Jurkat, Clone E6-1 (cell line): ENCODE results near the gene ASTE1. TPM values are rescaled to one million over a fixed set of nuclear protein-coding genes. Genes with fewer than 3 reads are reported as not detected.
A peak's percentile ranks its signal among the peaks of the same experiment; 100 is the strongest.

Experiments used
- DNase-seq: peaks from one replicate; pipeline ENCODE4 v3.0.0-alpha.2; 2011; ENCODE audit warnings: low read depth, low spot score
- H3K4me3 ChIP-seq: 2 replicates; pipeline ENCODE4 v1.5.1; 2011; ENCODE audit warnings: mild to moderate bottlenecking, low read length, control low read depth, moderate library complexity
- polyA plus RNA-seq: library from polyadenylated mRNA; unstranded; fragments of >200 nt; gene quantifications from one replicate; pipeline ENCODE4 v1.2.1, GENCODE V29; 2012; ENCODE audit warnings: missing spikeins; ENCODE audit not compliant: insufficient read length, insufficient read depth

Gene ASTE1
- 11.1 TPM for polyA plus RNA-seq

DNA sequence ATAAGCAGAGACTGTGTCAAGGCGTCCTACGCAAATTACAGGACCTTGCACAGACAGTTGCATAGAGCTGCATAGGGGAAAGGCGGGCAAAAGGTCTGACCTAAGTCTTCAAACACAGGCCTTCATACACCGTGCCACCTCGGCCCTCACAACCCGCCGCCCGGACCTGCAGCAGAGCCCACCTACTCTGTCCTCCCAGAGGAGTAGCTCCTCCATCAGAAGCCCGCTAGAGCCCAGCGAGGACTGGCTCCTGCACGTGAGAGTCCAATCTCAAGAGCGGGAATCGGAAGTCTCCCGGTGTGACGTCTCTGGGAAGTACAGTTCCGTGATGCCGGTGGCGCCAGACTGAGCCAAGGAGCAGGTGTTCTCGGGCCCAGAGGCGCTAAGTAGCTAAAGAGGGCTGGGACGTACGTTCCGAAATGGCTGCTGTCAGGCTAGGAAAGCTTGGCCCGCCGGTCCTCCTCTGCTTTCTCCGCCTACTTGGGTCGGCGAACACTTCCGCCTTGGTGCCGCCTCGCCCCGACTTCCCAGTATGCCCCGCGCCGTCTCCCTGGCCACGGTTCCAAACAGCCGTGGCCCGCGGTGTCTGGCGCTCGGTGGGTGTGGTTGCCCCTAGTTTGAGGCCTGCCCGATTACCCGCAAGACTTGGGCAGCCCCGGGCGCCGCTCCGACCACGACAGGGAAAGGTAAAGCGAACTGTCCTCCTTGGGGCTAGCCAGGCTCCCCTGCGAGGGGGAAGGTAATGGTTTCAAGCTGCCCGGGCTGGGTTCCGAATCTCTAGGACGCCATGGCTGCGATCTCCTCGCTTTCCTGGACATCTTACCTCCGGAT lies at the start of gene ASTE1, which contains the start of gene NEK11:
TSS of gene ASTE1 (minus strand) at position 505 of the 831 bp plus-strand sequence. CDS start 1,519 bp downstream, outside the sequence.
TSS of gene NEK11 (plus strand) at position 557 of the 831 bp plus-strand sequence. CDS start 2,832 bp downstream, outside the sequence.
- peak within 1 kb of the TSS; percentile 86 for H3K4me3 ChIP-seq
- DNase-seq, result peak; percentile 71

DNA sequence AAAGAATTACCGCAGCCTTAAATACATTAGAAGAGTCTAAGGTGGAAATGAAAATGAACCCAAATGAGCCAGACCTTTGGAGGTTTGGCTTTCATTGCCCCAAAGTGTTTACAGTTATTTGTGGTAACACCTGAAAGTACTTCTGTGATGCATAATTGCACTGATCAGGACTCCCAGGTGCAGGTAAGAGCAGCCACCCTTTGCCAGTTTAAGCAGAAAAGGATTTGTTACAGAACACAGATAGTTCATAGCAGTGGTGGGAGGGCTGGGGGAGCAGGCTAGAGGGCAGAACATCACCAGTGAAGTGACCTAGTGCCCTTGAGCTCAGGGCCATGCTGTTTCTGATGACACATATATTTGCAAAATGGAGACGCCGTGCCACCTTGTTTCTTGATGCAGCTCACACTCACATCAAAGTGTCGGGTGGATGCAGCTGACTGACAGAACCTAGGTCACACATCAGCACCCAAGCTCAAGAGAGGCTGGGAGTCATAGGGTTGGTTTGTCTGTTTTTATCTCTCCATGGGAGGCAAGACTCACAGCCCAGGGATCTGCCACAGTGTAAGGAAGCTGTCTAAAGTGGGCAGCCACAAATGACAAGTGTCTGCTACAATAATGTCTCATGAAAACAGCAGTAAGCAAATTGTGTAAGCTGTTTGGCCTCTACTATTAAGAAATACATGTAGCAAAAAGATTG lies 49.2 kb upstream of the ASTE1 start:
- no peak overlapping the region for H3K4me3 ChIP-seq
- DNase-seq, result peak; percentile 59

DNA sequence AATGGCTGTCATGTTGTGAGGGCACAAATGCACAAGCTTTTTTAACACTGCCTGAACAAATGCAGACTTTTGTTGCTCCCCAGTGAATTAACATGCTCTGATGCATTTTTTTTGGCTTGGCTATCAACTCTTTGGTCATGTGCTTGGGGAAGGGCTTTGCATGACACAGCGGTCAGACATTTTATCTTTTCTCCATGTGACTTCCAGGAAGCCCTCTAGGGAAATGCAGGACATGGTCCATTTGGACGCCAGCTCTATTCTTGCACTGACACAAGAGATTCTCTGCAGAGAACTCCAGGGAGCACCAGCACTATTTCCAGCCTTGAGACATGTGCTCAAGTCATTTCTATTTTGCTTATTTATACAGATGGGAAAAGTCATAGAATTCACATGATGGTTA lies 46.2 kb upstream of the ASTE1 start:
- no peak for DNase-seq
- H3K4me3 ChIP-seq, result no peak overlapping the region

GRCh38 chr3:131072099-131072559 lies 45.5 kb upstream of the ASTE1 start:
- no peak overlapping the region for H3K4me3 ChIP-seq
- peak; percentile 4 for DNase-seq

GRCh38 chr3:131067983-131068382 lies 41.4 kb upstream of the ASTE1 start:
- no peak overlapping the region for H3K4me3 ChIP-seq
- DNase-seq, result no peak

DNA sequence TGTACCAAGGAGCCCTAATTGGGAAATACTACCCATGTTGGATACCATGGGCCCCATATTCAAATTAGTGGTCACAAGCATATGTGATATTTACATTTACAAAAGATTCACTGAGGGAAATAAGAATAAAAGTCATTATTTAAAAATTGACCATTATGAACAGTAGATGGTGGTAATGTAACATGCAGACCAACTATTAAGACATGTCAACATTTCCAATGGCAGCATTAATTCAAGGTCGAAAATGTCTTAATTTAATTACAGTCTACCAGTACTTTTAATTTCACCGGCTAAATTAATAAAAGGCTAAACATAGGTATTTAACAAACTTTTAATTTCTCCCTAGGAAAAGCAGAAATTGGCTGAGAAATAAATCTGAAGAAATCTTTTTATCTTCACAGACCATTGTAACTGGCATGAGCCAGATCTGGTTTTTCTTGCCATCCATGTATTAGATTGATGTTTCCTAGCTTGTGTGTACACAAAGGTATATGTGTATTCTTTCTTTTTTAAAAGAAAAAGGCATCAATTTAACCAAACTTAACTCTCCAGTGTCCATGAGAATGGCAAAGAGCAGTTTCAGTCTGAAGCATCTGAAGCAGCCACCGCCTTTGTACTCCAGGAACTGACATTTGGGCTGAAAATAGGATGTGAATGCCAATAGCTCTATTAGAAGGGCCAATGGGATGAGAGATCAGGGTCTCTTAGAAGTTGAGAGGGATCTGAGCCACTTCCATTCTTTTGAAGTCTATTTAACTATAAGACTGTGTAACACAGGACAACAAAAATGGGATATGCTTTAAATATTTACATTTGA lies 26.6 kb upstream of the ASTE1 start:
- no peak for DNase-seq
- H3K4me3 ChIP-seq, result no peak overlapping the region

DNA sequence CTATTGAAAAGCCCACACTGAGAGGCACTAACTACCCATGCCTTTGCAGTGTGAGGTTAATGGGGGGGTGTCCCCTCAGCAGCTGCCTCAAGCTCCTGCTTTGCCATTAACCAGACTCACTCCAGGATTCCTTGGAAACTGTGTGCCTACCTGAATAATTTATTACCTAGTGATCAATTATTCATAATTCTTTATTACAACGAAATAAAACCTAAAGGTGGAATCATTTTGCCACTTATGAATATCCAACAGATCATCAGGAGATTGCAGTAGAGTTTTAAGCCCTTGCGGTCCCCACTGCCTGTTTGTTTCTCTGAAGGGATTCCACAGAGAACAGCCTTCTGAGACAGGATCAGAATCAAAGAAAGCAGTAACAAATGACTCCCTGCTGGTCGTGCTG lies 23.4 kb upstream of the ASTE1 start:
- no peak overlapping the region for H3K4me3 ChIP-seq
- no peak for DNase-seq

GRCh38 chr3:131048030-131048429 lies 21.4 kb upstream of the ASTE1 start:
- DNase-seq, result no peak
- no peak overlapping the region for H3K4me3 ChIP-seq

GRCh38 chr3:131047582-131047981 lies 21.0 kb upstream of the ASTE1 start:
- H3K4me3 ChIP-seq, result no peak overlapping the region
- DNase-seq, result no peak

DNA sequence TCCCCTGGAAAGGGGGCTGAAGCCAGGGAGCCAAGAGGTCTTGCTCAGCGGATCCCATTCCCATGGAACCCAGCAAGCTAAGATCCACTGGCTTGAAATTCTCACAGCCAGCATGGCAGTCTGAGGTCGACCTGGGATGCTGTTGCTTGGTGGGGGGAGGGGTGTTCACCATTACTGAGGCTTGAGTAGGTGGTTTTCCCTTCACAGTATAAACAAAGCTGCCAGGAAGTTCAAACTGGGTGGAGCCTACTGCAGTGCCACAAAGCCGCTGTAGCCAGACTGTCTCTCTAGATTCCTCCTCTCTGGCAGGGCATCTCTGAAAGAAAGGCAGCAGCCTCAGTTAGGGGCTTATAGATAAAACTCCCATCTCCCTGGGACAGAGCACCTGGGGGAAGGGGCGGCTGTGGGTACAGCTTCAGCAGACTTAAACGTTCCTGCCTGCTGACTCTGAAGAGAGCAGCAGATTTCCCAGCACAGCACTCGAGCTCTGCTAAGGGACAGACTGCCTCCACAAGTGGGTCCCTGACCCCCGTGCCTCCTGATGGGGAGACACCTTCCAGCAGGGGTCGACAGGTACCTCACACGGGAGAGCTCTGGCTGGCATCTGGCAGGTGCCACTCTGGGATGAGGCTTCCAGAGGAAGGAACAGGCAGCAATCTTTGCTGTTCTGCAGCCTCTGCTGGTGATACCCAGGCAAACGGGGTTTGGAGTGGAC lies 15.8 kb upstream of the ASTE1 start:
- DNase-seq, result peak; percentile 76
- peak overlapping the region; percentile 20 for H3K4me3 ChIP-seq

DNA sequence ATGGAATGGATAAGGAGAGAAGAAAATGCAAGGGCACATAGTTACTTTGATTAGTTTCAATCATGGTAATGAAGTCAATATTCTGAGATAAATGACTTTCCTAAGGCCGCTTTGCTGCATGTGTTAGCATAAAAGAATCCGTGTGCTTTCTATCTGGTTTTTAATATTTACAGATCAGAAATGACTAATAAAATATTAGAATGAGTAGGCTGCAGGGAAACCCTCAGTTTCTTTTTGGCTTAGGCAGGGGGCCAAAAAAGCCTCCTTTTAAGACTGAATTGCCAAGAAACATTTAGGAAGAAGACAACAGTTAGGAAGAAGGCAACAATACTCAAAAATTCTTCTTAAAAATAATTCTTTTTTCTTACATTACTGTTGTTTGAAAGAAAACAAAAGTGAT lies 11.7 kb upstream of the ASTE1 start:
- no peak overlapping the region for H3K4me3 ChIP-seq
- no peak for DNase-seq

GRCh38 chr3:131036986-131037385 lies 10.4 kb upstream of the ASTE1 start:
- no peak for DNase-seq

DNA sequence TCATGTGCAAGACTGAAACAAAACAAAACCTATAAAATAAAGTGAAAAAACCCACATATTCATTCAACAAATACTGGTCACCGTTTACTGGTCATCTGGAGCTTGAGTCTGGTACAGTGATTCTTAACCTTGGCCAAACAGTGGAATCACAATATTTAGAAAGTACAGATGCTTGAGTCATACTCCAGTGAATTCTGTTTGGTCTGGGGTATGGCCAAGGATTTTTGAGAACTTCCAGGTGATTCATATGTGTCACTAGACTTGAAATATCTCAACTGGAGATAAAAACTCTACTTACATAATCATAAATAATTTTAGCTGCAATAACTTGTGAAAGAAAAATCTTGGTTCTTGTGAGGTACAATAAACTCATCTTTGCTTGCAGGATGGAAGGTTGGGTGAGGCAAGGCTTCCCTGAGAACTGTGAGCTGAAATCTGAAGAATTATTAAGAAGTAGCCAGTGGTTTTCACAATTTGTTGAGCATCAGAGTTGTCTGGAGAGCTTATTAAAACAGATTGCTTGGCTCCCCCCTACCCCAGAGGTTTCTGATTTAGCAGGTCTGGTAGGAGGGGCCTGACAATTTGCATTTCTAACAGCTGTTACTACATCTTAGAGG lies 9.7 kb upstream of the ASTE1 start:
- no peak overlapping the region for H3K4me3 ChIP-seq
- DNase-seq, result no peak

More at GRCh38 chr3:131036986-131037385, 10.4 kb upstream of the ASTE1 start:
- H3K4me3 ChIP-seq, result no peak overlapping the region

- DNase-seq, result peak; percentile 67
- no peak overlapping the region for H3K4me3 ChIP-seq
Observed at GRCh38 chr3:131033480-131034080, 7.0 kb upstream of the ASTE1 start.

GRCh38 chr3:131031660-131032059 lies 5.0 kb upstream of the ASTE1 start:
- no peak for DNase-seq
- no peak overlapping the region for H3K4me3 ChIP-seq

- DNase-seq, result no peak
- H3K4me3 ChIP-seq, result no peak overlapping the region
Observed at GRCh38 chr3:131028844-131029243, 2.2 kb upstream of the ASTE1 start.

DNA sequence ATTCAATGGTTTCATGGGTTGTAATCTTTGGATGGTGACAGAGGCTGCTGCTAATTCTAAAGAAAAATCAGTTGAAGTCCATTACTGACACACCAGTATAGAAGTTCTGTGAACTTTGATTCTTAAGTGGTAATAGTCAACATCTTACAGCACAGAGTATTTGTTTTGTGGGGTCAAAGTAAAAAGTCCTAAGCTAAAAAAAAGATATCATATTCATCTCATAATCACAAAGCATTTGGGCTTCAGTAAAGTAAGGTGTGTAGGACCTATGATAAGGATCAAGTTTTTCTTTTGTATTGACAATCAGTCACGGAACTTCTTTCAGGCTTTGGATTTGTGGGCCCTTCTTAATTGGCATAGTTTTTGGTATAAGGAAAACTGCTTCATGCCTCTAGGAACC lies 1.1 kb downstream of the ASTE1 start:
- no peak for DNase-seq
- peak overlapping the region; percentile 86 for H3K4me3 ChIP-seq

- DNase-seq, result no peak
- no peak overlapping the region for H3K4me3 ChIP-seq
Observed at GRCh38 chr3:131020122-131020693, 6.4 kb downstream of the ASTE1 start.
